HCT116 (cell line): ENCODE results near the gene HINT2. TPM values are rescaled to one million over a fixed set of nuclear protein-coding genes. Genes with fewer than 3 reads are reported as not detected.

Experiments used
- ATAC-seq: fragments of 200-7000 bp; cut with Tn5 transposase; 2 replicates; pipeline ENCODE4 v1.9.1; 2020; ENCODE audit warnings: mild to moderate bottlenecking, moderate library complexity
- BruUV-seq: library from RNA; stranded (reverse); fragments of 400-500 nt; replicated peaks from 2 replicates; lab custom pipeline; 2021; lab: Mats Ljungman, UMichigan
- CTCF ChIA-PET: fragments of 300-600 bp; sonication (Branson Sonifier 250); formaldehyde crosslinking; loops from one replicate; lab custom pipeline; 2021; ENCODE audit warnings: antibody characterized with exemption; lab: Charles Lee
- POLR2A ChIA-PET: fragments of 300-600, 350-600 bp; sonication (Branson Sonifier 250); formaldehyde crosslinking; loops from one replicate; lab custom pipeline; 2021; ENCODE audit warnings: antibody characterized with exemption; lab: Charles Lee
- RAD21 ChIA-PET, 2 experiments: fragments of 300-600 bp; sonication (Branson Sonifier 250); formaldehyde crosslinking; loops; one replicate each; lab custom pipeline; 2023; ENCODE audit warnings: low total read pairs in 2 of 2; ENCODE audit not compliant: uncharacterized antibody in 2 of 2, unreplicated experiment in 2 of 2, low non-redundant PET in 1 of 2; lab: Charles Lee
- DNase-seq: peaks from one replicate; pipeline ENCODE4 v3.0.0-alpha.2; 2010; ENCODE audit warnings: low read depth, low spot score
- H2AFZ ChIP-seq: fragments of 200-600 bp; shearing (Covaris generic), sonication (generic); 2 replicates; pipeline ENCODE4 v1.6.1; 2017; ENCODE audit warnings: low read depth, mixed run types, mixed read lengths, antibody characterized with exemption, low read length; ENCODE audit not compliant: poor library complexity, severe bottlenecking
- H3K27ac ChIP-seq: 2 replicates; pipeline ENCODE4 v1.5.1; 2012; ENCODE audit warnings: low read depth, low read length
- H3K27me3 ChIP-seq: fragments of 200-600 bp; sonication (generic); 2 replicates; pipeline ENCODE4 v1.6.1; 2016; ENCODE audit warnings: mixed run types, low read length, mixed read lengths; ENCODE audit not compliant: insufficient read depth
- H3K36me3 ChIP-seq, 2 experiments: fragments of 200-500 bp in 1 of 2; fragments of 200-600 bp in 1 of 2; sonication (Bioruptor generic) in 1 of 2; sonication (generic) in 1 of 2; 2 replicates each; pipeline versions ENCODE4 v1.5.1 to v1.6.1; 2014 to 2016; ENCODE audit warnings: low read length in 2 of 2, inconsistent platforms in 1 of 2, mixed read lengths in 1 of 2, mixed run types in 1 of 2; ENCODE audit not compliant: insufficient read depth in 2 of 2, control insufficient read depth in 1 of 2
- H3K4me1 ChIP-seq, 2 experiments: fragments of 200-600 bp in 1 of 2; sonication (generic) in 1 of 2; 2 replicates each; pipeline versions ENCODE4 v1.5.1 to v1.6.1; 2012 to 2017; ENCODE audit warnings: low read length in 2 of 2, inconsistent platforms in 1 of 2, mild to moderate bottlenecking in 1 of 2, mixed read lengths in 1 of 2, mixed run types in 1 of 2, moderate library complexity in 1 of 2; ENCODE audit not compliant: insufficient read depth in 2 of 2, control insufficient read depth in 1 of 2
- H3K4me2 ChIP-seq: fragments of 200-600 bp; sonication (generic); 2 replicates; pipeline ENCODE4 v1.6.1; 2017; ENCODE audit warnings: mixed run types, low read length, mixed read lengths
- H3K4me3 ChIP-seq, 2 experiments: fragments of 200-600 bp in 1 of 2; sonication (generic) in 1 of 2; replicated peaks in 1 of 2; 2 replicates each; pipeline ENCODE4 v1.5.1; 2011 to 2016; ENCODE audit warnings: low read length in 2 of 2, control low read depth in 1 of 2, low read depth in 1 of 2, mild to moderate bottlenecking in 1 of 2, mixed read lengths in 1 of 2, mixed run types in 1 of 2
- H3K79me2 ChIP-seq: fragments of 200-600 bp; sonication (generic); 2 replicates; pipeline ENCODE4 v1.6.1; 2017; ENCODE audit warnings: mild to moderate bottlenecking, mixed run types, low read length, moderate library complexity, mixed read lengths; ENCODE audit not compliant: insufficient read depth
- H3K9ac ChIP-seq: fragments of 200-600 bp; sonication (generic); 2 replicates; pipeline ENCODE4 v1.6.1; 2016; ENCODE audit warnings: low read length, mixed read lengths
- H3K9me2 ChIP-seq: fragments of 200-600 bp; sonication (generic), shearing (Covaris generic); 2 replicates; pipeline ENCODE4 v1.6.1; 2017; ENCODE audit warnings: mixed run types, mild to moderate bottlenecking, moderate library complexity; ENCODE audit not compliant: insufficient read depth
- H3K9me3 ChIP-seq, 2 experiments: fragments of 200-500 bp in 1 of 2; fragments of 200-600 bp in 1 of 2; sonication (Bioruptor generic) in 1 of 2; sonication (generic) in 1 of 2; 2 replicates each; pipeline ENCODE4 v1.6.1; 2014 to 2017; ENCODE audit warnings: low read length in 2 of 2, mixed read lengths in 2 of 2, inconsistent platforms in 1 of 2, low read depth in 1 of 2, mild to moderate bottlenecking in 1 of 2, mixed run types in 1 of 2, moderate library complexity in 1 of 2; ENCODE audit not compliant: control insufficient read depth in 1 of 2, insufficient read depth in 1 of 2
- H4K20me1 ChIP-seq: fragments of 200-600 bp; sonication (generic), shearing (Covaris generic); 2 replicates; pipeline ENCODE4 v1.6.1; 2017; ENCODE audit warnings: mixed run types, mild to moderate bottlenecking, moderate library complexity; ENCODE audit not compliant: insufficient read depth
- ATF3 ChIP-seq: IDR thresholded peaks from 2 replicates; pipeline ENCODE4 v1.6.1; 2012
- CEBPB ChIP-seq: IDR thresholded peaks from 2 replicates; pipeline ENCODE4 v1.6.1; 2012; ENCODE audit warnings: low read depth
- CTCF ChIP-seq, 3 experiments: fragments of 200-600 bp in 1 of 3; sonication (generic) in 1 of 3; IDR thresholded peaks in 2 of 3; conservative IDR thresholded peaks in 1 of 3; 2 replicates each; pipeline ENCODE4 v1.5.1; 2012 to 2017; ENCODE audit warnings: low read depth in 2 of 3, low read length in 2 of 3, antibody characterized with exemption in 1 of 3, borderline replicate concordance in 1 of 3, control low read depth in 1 of 3, mild to moderate bottlenecking in 1 of 3, mixed read lengths in 1 of 3, mixed run types in 1 of 3, moderate library complexity in 1 of 3; ENCODE audit not compliant: insufficient read depth in 1 of 3
- EGR1 ChIP-seq: IDR thresholded peaks from 2 replicates; pipeline ENCODE4 v1.6.1; 2012; ENCODE audit warnings: low read depth
- EZH2 ChIP-seq: fragments of 200-600 bp; sonication (generic); IDR thresholded peaks from 2 replicates; pipeline ENCODE4 v1.6.1; 2017; ENCODE audit warnings: antibody characterized with exemption, mixed run types
- EZH2phosphoT487 ChIP-seq: fragments of 200-600 bp; IDR thresholded peaks from 2 replicates; pipeline ENCODE4 v1.6.1; 2018; ENCODE audit warnings: antibody characterized with exemption, borderline replicate concordance
- FOSL1 ChIP-seq: IDR thresholded peaks from 2 replicates; pipeline ENCODE4 v1.6.1; 2012; ENCODE audit warnings: low read depth
- MAX ChIP-seq: IDR thresholded peaks from 2 replicates; pipeline ENCODE4 v1.6.1; 2012
- POLR2A ChIP-seq: IDR thresholded peaks from 2 replicates; pipeline ENCODE4 v1.7.0; 2011; ENCODE audit warnings: borderline replicate concordance; ENCODE audit not compliant: insufficient read depth, insufficient read length; ENCODE audit errors: extremely low read depth
- POLR2AphosphoS5 ChIP-seq: IDR thresholded peaks from 2 replicates; pipeline ENCODE4 v1.6.1; 2011; ENCODE audit warnings: mild to moderate bottlenecking, low read depth, low read length, moderate library complexity
- REST ChIP-seq: IDR thresholded peaks from 2 replicates; pipeline ENCODE4 v1.6.1; 2012; ENCODE audit warnings: low read depth
- SP1 ChIP-seq: IDR thresholded peaks from 2 replicates; pipeline ENCODE4 v1.6.1; 2012; ENCODE audit warnings: low read depth
- SRF ChIP-seq: IDR thresholded peaks from 2 replicates; pipeline ENCODE4 v1.6.1; 2012; ENCODE audit warnings: low read depth
- TCF7L2 ChIP-seq: IDR thresholded peaks from 2 replicates; pipeline ENCODE4 v1.7.0; 2011; ENCODE audit warnings: borderline replicate concordance, inconsistent platforms; ENCODE audit not compliant: insufficient read depth, insufficient read length; ENCODE audit errors: extremely low read depth
- YY1 ChIP-seq: IDR thresholded peaks from 2 replicates; pipeline ENCODE4 v1.6.1; 2011; ENCODE audit warnings: low read length, low read depth, moderate library complexity, mild to moderate bottlenecking; ENCODE audit not compliant: insufficient replicate concordance; ENCODE audit errors: extremely low read depth
- ZFX ChIP-seq: fragments of 450-650 bp; IDR thresholded peaks from 2 replicates; pipeline ENCODE4 v1.6.1; 2017
- ZNF274 ChIP-seq: fragments of 200-500 bp; sonication (Bioruptor generic); IDR thresholded peaks from 2 replicates; pipeline ENCODE4 v1.6.1; 2014; ENCODE audit warnings: mild to moderate bottlenecking, low read depth, low read length, inconsistent platforms
- intact Hi-C: fragments of 100-400 bp; cut with micrococcal nuclease; formaldehyde crosslinking; loops from 2 replicates; pipeline ENCODE4 v1.10.0; 2022
- total RNA-seq: library from RNA; stranded (reverse); gene quantifications from one replicate; pipeline ENCODE4 v1.2.1, GENCODE V29; 2021; ENCODE audit not compliant: unreplicated experiment

HINT2 gene
- total RNA-seq, 1 experiment from 2014 or later, result 49.0 TPM

GRCh38 chr9:35859990-35860339, 45.1 kb upstream of the HINT2 start:
- H4K20me1 ChIP-seq, result no peaks in the 10 kb centered on the region
- H2AFZ ChIP-seq, result no peak overlapping the region
- ATAC-seq (no peak), DNase-seq (no peak)
- no peak overlapping the region for H3K4me2 ChIP-seq
- no peaks in the 10 kb centered on the region for H3K36me3 ChIP-seq
- no peaks in the 10 kb centered on the region for H3K79me2 ChIP-seq
- peaks cover 3% of the 10 kb centered on the region; the same call in 1 of the 2 replicates for H3K27me3 ChIP-seq
- ChIA-PET POLR2A (no interaction called here), RAD21 (no interaction called here)
- H3K9ac ChIP-seq, result no peak overlapping the region
- H3K9me2 ChIP-seq, result no peaks in the 10 kb centered on the region
- no peak overlapping the region for H3K27ac ChIP-seq
- H3K4me3 ChIP-seq, result no peak overlapping the region
- no peak for TF ChIP-seq POLR2A
- TF ChIP-seq ZNF274, result no peak
- no peak for TF ChIP-seq REST
- no peak for TF ChIP-seq TCF7L2
- no peak for TF ChIP-seq ATF3
- TF ChIP-seq EGR1, result no peak
- no peak for TF ChIP-seq YY1
- no peak for TF ChIP-seq CEBPB
- no peak for TF ChIP-seq EZH2
- TF ChIP-seq EZH2phosphoT487, result no peak
- TF ChIP-seq CTCF (IDR thresholded peaks at IDR 0.05 in 2 of 3, conservative IDR thresholded peaks at IDR 0.05 in 1 of 3; ENCODE audit: borderline replicate concordance in 1 of 3, insufficient read depth in 1 of 3, low read depth in 2 of 3, low read length in 2 of 3), result no peak
- no peak for TF ChIP-seq SRF
- no peak for TF ChIP-seq POLR2AphosphoS5
- no peak for TF ChIP-seq ZFX
- TF ChIP-seq SP1, result no peak
- no peak for TF ChIP-seq FOSL1
- TF ChIP-seq MAX, result no peak
- TF ChIP-seq, all 23 proteins: peak for 0
- CTCF ChIA-PET, result interaction anchor here (1.0 kb wide), 1 partner anchor 70 kb away, joined by 3 read pairs; no protein-coding TSS in a partner anchor
- Histone ChIP-seq H3K4me1 (no peaks in the 10 kb centered on the region), H3K9me3 (no peaks in the 10 kb centered on the region)
- no TSS peak for BruUV-seq
- intact Hi-C loops, result no loop called here
